Neural cell (in vitro differentiated cells): ENCODE results near the gene CT47A7. TPM values are rescaled to one million over a fixed set of nuclear protein-coding genes. Genes with fewer than 3 reads are reported as not detected.
"Not testable (repeated sequence)": the region's sequence is repeated elsewhere in the genome, so short reads cannot be mapped to it uniquely, and the experiment has no call there.

Experiments used
- H2AFZ ChIP-seq: fragments of 200-600, 300-800 bp; sonication (generic), shearing (Covaris generic); 2 replicates; pipeline ENCODE4 v1.6.0; 2014; ENCODE audit warnings: low read depth, mild to moderate bottlenecking, antibody characterized with exemption, low read length, moderate library complexity
- H3F3A ChIP-seq: fragments of 200-600 bp; shearing (Covaris generic); 2 replicates; pipeline ENCODE4 v1.6.1; 2016; ENCODE audit warnings: mild to moderate bottlenecking, moderate library complexity, mixed read lengths, antibody characterized with exemption, low read length; ENCODE audit not compliant: insufficient read depth, poor library complexity, severe bottlenecking
- H3K27ac ChIP-seq: fragments of 200-600, 300-800 bp; sonication (generic), shearing (Covaris generic); 2 replicates; pipeline ENCODE4 v1.5.1; 2014; ENCODE audit warnings: mild to moderate bottlenecking, low read length, moderate library complexity
- H3K27me3 ChIP-seq: fragments of 300-800, 200-600 bp; sonication (generic), shearing (Covaris generic); 2 replicates; pipeline ENCODE4 v1.6.0; 2014; ENCODE audit warnings: mild to moderate bottlenecking, low read depth, low read length, moderate library complexity; ENCODE audit not compliant: insufficient read depth
- H3K36me3 ChIP-seq: fragments of 300-800, 200-600 bp; sonication (generic), shearing (Covaris generic); 2 replicates; pipeline ENCODE4 v1.5.1; 2014; ENCODE audit warnings: mild to moderate bottlenecking, antibody characterized with exemption, low read length, moderate library complexity; ENCODE audit not compliant: insufficient read depth
- H3K4me2 ChIP-seq: fragments of 300-800, 200-600 bp; sonication (generic), shearing (Covaris generic); 2 replicates; pipeline ENCODE4 v1.6.0; 2014; ENCODE audit warnings: mild to moderate bottlenecking, low read length
- H3K4me3 ChIP-seq: fragments of 300-800, 200-600 bp; sonication (generic), shearing (Covaris generic); 2 replicates; pipeline ENCODE4 v1.5.1; 2014; ENCODE audit warnings: mild to moderate bottlenecking, low read length, moderate library complexity
- H3K79me2 ChIP-seq: fragments of 200-600 bp; shearing (Covaris generic); replicated peaks from 2 replicates; pipeline ENCODE4 v1.6.0; 2014; ENCODE audit warnings: mild to moderate bottlenecking, low read length, moderate library complexity; ENCODE audit not compliant: insufficient read depth
- H3K9ac ChIP-seq: fragments of 300-800, 200-600 bp; sonication (generic), shearing (Covaris generic); 2 replicates; pipeline ENCODE4 v1.6.1; 2016; ENCODE audit warnings: mild to moderate bottlenecking, low read length, mixed read lengths
- H3K9me2 ChIP-seq: fragments of 200-600 bp; shearing (Covaris generic); 2 replicates; pipeline ENCODE4 v1.6.1; 2016; ENCODE audit warnings: mild to moderate bottlenecking, low read length, mixed read lengths; ENCODE audit not compliant: insufficient read depth
- H3K9me3 ChIP-seq: fragments of 200-600, 300-800 bp; sonication (generic), shearing (Covaris generic); 2 replicates; pipeline ENCODE4 v1.6.1; 2016; ENCODE audit warnings: mild to moderate bottlenecking, mixed run types, low read length, moderate library complexity, mixed read lengths
- H4K20me1 ChIP-seq: fragments of 200-600 bp; shearing (Covaris generic); 2 replicates; pipeline ENCODE4 v1.6.1; 2016; ENCODE audit warnings: mild to moderate bottlenecking, mixed run types; ENCODE audit not compliant: insufficient read depth
- polyA plus RNA-seq: library from polyadenylated mRNA; depleted of rRNA; stranded (reverse); fragments of >200 nt; gene quantifications from 2 replicates; pipeline ENCODE4 v1.2.3, GENCODE V29; 2014
- small RNA-seq, 3 experiments: library from RNA; depleted of rRNA; stranded (forward); fragments of <200 nt; gene quantifications; one replicate each; pipeline ENCODE3, GENCODE V24; 2012

The CT47A7 gene
- polyA plus RNA-seq, 1 donor from 2014 or later, result not detected

DNA sequence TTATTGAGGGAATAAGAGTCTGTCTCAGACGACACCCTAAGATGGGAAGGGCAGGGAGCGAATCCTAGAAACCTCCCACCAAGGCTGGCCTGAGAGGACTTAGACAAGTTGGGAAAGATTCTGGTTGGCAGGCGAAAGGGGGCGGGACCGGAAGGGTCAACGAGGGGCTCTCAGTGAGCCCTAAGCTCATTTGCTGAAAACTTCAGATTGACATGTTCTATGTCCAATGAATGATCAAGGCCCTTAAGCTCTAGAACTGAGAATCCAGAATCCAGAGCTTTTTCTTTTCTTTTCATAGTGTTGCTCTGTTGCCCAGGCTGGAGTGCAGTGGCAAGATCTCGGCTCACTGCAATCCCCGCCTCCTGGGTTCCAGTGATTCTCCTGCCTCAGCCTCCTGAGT, 29.3 kb upstream of the CT47A7 start, which contains the start of gene CT47A1:
CT47A1 (minus strand) TSS at position 101 of the 400 bp plus-strand sequence. CDS start 231 bp downstream, outside the sequence.
- not testable (repeated sequence) for H3K4me3 ChIP-seq, H3K9me2 ChIP-seq, H3K27ac ChIP-seq, H3K36me3 ChIP-seq, H3K4me2 ChIP-seq, H2AFZ ChIP-seq, H4K20me1 ChIP-seq, H3K27me3 ChIP-seq, H3K9me3 ChIP-seq, H3F3A ChIP-seq, H3K9ac ChIP-seq, H3K79me2 ChIP-seq

Small RNA genes within 50 kb of the gene (small RNA-seq; reads per million reads assigned to genes)
- gene AL670379.1, result 0 reads per million in 3 experiments
- 0 reads per million in 3 experiments for gene AL670379.10
- 0 reads per million in 3 experiments for gene AL670379.11
- 0 reads per million in 3 experiments for gene AL670379.12
- 0 reads per million in 3 experiments for gene AL670379.2
- gene AL670379.3, result 0 reads per million in 3 experiments
- gene AL670379.4, result 0 reads per million in 3 experiments
- 0 reads per million in 3 experiments for gene AL670379.5
- gene AL670379.6, result 0 reads per million in 3 experiments
- 0 reads per million in 3 experiments for gene AL670379.7
- gene AL670379.8, result 0 reads per million in 3 experiments
- gene AL670379.9, result 0 reads per million in 3 experiments

Other genes with a start within 250 kb of the CT47A7 start
- not detected in 2 replicates for gene CT47B1, start 80.7 kb downstream of the CT47A7 start, polyA plus RNA-seq
- gene CT47A11, start 19.4 kb downstream of the CT47A7 start, polyA plus RNA-seq, result not detected in 2 replicates
- gene CT47A10, start 14.6 kb downstream of the CT47A7 start, polyA plus RNA-seq, result not detected in 2 replicates
- gene CT47A9, start 9.7 kb downstream of the CT47A7 start, polyA plus RNA-seq, result not detected in 2 replicates
- not detected in 2 replicates for gene CT47A8, start 4.9 kb downstream of the CT47A7 start, polyA plus RNA-seq
- gene CT47A6, start 4.9 kb upstream of the CT47A7 start, polyA plus RNA-seq, result not detected in 2 replicates
- gene CT47A5, start 9.7 kb upstream of the CT47A7 start, polyA plus RNA-seq, result not detected in 2 replicates
- gene CT47A4, start 14.6 kb upstream of the CT47A7 start, polyA plus RNA-seq, result not detected in 2 replicates
- not detected in 2 replicates for gene CT47A3, start 19.5 kb upstream of the CT47A7 start, polyA plus RNA-seq
- not detected in 2 replicates for gene CT47A2, start 24.3 kb upstream of the CT47A7 start, polyA plus RNA-seq
- not detected in 2 replicates for gene CT47A1, start 29.2 kb upstream of the CT47A7 start, polyA plus RNA-seq
- gene GLUD2, start 91.0 kb upstream of the CT47A7 start, polyA plus RNA-seq, result 0.35 and 0.68 TPM in 2 replicates